Astrocyte (in vitro differentiated cells and primary cell): Measurements from ENCODE around the gene SLCO1A2. TPM values are rescaled to one million over a fixed set of nuclear protein-coding genes. Genes with fewer than 3 reads are reported as not detected.

Experiments
- DNase-seq: peaks from one replicate; pipeline ENCODE4 v3.0.0-alpha.2; 2010; ENCODE audit warnings: low read depth
- FAIRE-seq: peaks from 2 replicates; lab custom pipeline; 2011; peaks lifted over from hg19 to GRCh38; lab: Jason Lieb, UNC
- H2AFZ ChIP-seq: 2 replicates; pipeline ENCODE4 v1.6.0; 2012; ENCODE audit warnings: low read depth, low read length, inconsistent platforms
- H3K27ac ChIP-seq: 2 replicates; pipeline ENCODE4 v1.5.1; 2011; ENCODE audit warnings: low read depth, low read length, inconsistent platforms
- H3K27me3 ChIP-seq: 2 replicates; pipeline ENCODE4 v1.6.0; 2011; ENCODE audit warnings: low read length, inconsistent platforms; ENCODE audit not compliant: insufficient read depth
- H3K36me3 ChIP-seq: 2 replicates; pipeline ENCODE4 v1.5.1; 2011; ENCODE audit warnings: low read length, inconsistent platforms; ENCODE audit not compliant: insufficient read depth
- H3K4me1 ChIP-seq: 2 replicates; pipeline ENCODE4 v1.5.1; 2011; ENCODE audit warnings: low read length, inconsistent platforms; ENCODE audit not compliant: insufficient read depth
- H3K4me2 ChIP-seq: 2 replicates; pipeline ENCODE4 v1.6.0; 2012; ENCODE audit warnings: low read length, inconsistent platforms
- H3K4me3 ChIP-seq: 2 replicates; pipeline ENCODE4 v1.5.1; 2011; ENCODE audit warnings: low read depth, mild to moderate bottlenecking, low read length, inconsistent platforms; ENCODE audit not compliant: insufficient read depth
- H3K79me2 ChIP-seq: 2 replicates; pipeline ENCODE4 v1.6.0; 2012; ENCODE audit warnings: mild to moderate bottlenecking, low read length, inconsistent platforms; ENCODE audit not compliant: insufficient read depth
- H3K9ac ChIP-seq: 2 replicates; pipeline ENCODE4 v1.6.0; 2012; ENCODE audit warnings: mild to moderate bottlenecking, low read length, inconsistent platforms
- H3K9me3 ChIP-seq: 2 replicates; pipeline ENCODE4 v1.5.1; 2012; ENCODE audit warnings: low read depth, mild to moderate bottlenecking, low read length, inconsistent platforms; ENCODE audit not compliant: insufficient read depth
- H4K20me1 ChIP-seq: 2 replicates; pipeline ENCODE4 v1.6.0; 2012; ENCODE audit warnings: low read length, inconsistent platforms; ENCODE audit not compliant: insufficient read depth
- H3K27ac Mint-ChIP-seq: one replicate; pipeline ENCODE4 v1.8.0; 2021; ENCODE audit warnings: mild to moderate bottlenecking, mixed read lengths; ENCODE audit not compliant: unreplicated experiment
- H3K27me3 Mint-ChIP-seq: one replicate; pipeline ENCODE4 v1.8.0; 2021; ENCODE audit warnings: low read depth, mixed read lengths; ENCODE audit not compliant: unreplicated experiment
- H3K36me3 Mint-ChIP-seq: one replicate; pipeline ENCODE4 v1.8.0; 2021; ENCODE audit warnings: low read depth, mixed read lengths; ENCODE audit not compliant: unreplicated experiment
- H3K4me1 Mint-ChIP-seq: one replicate; pipeline ENCODE4 v1.8.0; 2021; ENCODE audit warnings: low read depth, mixed read lengths; ENCODE audit not compliant: unreplicated experiment
- H3K4me3 Mint-ChIP-seq: one replicate; pipeline ENCODE4 v1.8.0; 2021; ENCODE audit warnings: mild to moderate bottlenecking, moderate library complexity, mixed read lengths; ENCODE audit not compliant: unreplicated experiment
- H3K9me3 Mint-ChIP-seq: one replicate; pipeline ENCODE4 v1.8.0; 2021; ENCODE audit warnings: mild to moderate bottlenecking, mixed read lengths; ENCODE audit not compliant: unreplicated experiment
- EZH2 ChIP-seq: IDR thresholded peaks from 2 replicates; pipeline ENCODE4 v1.6.1; 2012; ENCODE audit warnings: mild to moderate bottlenecking, low read length, inconsistent platforms; ENCODE audit not compliant: insufficient read depth
- total RNA-seq: library from RNA; stranded (reverse); gene quantifications from 2 replicates; pipeline ENCODE4 v1.2.1, GENCODE V29; 2021
- TF ChIP-seq, protein P1 (sequence below): IDR thresholded peaks from 2 replicates; pipeline ENCODE4 v1.5.1; 2011; ENCODE audit warnings: low read depth, mild to moderate bottlenecking, inconsistent platforms, low read length, moderate library complexity; ENCODE audit not compliant: insufficient read depth

SLCO1A2 gene
- total RNA-seq, 1 donor from 2014 or later = 0.32 TPM

DNA sequence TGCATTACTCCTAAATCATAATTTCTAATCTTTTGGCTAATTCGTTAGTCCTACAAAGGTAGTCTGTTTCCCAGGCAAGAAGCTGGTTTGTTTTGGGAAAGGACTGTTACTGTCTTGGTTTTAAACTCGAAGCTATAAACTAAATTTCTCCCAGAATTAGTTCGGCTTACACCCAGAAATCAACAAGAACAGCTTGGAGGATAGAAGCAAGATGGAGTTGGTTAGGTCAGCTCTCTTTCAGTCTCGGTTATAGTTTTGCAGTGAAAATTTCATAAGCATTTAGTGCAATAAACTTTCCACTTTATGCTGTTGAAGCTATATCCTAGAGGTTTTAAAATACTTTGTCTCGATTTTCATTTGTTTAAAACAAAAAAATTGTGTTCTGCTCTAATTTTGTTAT, 100.3 kb downstream of the SLCO1A2 start:
- FAIRE-seq = no peak

DNA sequence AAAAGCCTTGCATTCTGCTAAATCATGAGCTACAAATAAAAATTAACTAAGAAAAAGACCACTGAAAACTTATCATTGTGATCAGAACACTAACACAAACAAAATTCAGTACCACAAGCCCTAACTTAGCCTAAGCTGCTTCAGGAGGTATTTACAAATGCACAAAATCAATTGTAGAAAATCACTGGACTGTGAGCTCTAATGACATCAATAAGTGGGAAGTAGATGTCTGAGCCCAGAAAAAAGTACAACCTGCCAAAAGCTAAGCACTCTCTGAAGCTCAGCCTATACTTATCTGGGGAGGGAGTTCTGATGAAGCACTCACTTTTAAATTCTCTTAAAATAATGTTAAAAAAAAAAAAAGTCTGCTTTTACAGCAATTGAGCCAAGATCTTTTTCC, 110.8 kb downstream of the SLCO1A2 start:
- H3K4me2 ChIP-seq = no peak overlapping the region
- H3K4me1 ChIP-seq = no peaks in the 10 kb centered on the region
- no peaks in the 10 kb centered on the region for H3K27me3 ChIP-seq
- DNase-seq (no peak), FAIRE-seq (no peak)
- no peaks in the 10 kb centered on the region for H3K9me3 Mint-ChIP-seq
- TF ChIP-seq, protein P1, sequence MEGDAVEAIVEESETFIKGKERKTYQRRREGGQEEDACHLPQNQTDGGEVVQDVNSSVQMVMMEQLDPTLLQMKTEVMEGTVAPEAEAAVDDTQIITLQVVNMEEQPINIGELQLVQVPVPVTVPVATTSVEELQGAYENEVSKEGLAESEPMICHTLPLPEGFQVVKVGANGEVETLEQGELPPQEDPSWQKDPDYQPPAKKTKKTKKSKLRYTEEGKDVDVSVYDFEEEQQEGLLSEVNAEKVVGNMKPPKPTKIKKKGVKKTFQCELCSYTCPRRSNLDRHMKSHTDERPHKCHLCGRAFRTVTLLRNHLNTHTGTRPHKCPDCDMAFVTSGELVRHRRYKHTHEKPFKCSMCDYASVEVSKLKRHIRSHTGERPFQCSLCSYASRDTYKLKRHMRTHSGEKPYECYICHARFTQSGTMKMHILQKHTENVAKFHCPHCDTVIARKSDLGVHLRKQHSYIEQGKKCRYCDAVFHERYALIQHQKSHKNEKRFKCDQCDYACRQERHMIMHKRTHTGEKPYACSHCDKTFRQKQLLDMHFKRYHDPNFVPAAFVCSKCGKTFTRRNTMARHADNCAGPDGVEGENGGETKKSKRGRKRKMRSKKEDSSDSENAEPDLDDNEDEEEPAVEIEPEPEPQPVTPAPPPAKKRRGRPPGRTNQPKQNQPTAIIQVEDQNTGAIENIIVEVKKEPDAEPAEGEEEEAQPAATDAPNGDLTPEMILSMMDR = no peak
- no peak for TF ChIP-seq EZH2
- H3K9ac ChIP-seq = no peak overlapping the region
- no peak overlapping the region for H3K4me3 Mint-ChIP-seq
- no peaks in the 10 kb centered on the region for H3K36me3 ChIP-seq
- H3K4me1 Mint-ChIP-seq = no peaks in the 10 kb centered on the region
- no peaks in the 10 kb centered on the region for H3K79me2 ChIP-seq
- H3K36me3 Mint-ChIP-seq = no peaks in the 10 kb centered on the region
- H3K27ac ChIP-seq = no peak overlapping the region
- no peaks in the 10 kb centered on the region for H3K9me3 ChIP-seq
- no peaks in the 10 kb centered on the region for H3K27me3 Mint-ChIP-seq
- H2AFZ ChIP-seq = no peak overlapping the region
- no peaks in the 10 kb centered on the region for H4K20me1 ChIP-seq
- no peak overlapping the region for H3K27ac Mint-ChIP-seq
- no peak overlapping the region for H3K4me3 ChIP-seq

More for the DNA sequence above, 100.3 kb downstream of the SLCO1A2 start:
- Mint-ChIP-seq H3K9me3 (no peaks in the 10 kb centered on the region), H3K27me3 (no peaks in the 10 kb centered on the region), H3K36me3 (peaks cover 3% of the 10 kb centered on the region), H3K4me1 (no peaks in the 10 kb centered on the region), H3K27ac (no peak overlapping the region), H3K4me3 (no peak overlapping the region)
- Histone ChIP-seq H3K27ac (no peak overlapping the region), H3K9me3 (no peaks in the 10 kb centered on the region), H3K27me3 (no peaks in the 10 kb centered on the region), H4K20me1 (no peaks in the 10 kb centered on the region), H3K79me2 (no peaks in the 10 kb centered on the region), H2AFZ (no peak overlapping the region), H3K36me3 (no peaks in the 10 kb centered on the region), H3K4me2 (no peak overlapping the region), H3K9ac (no peak overlapping the region), H3K4me3 (no peak overlapping the region), H3K4me1 (no peaks in the 10 kb centered on the region)
- DNase-seq = no peak
- no peak for TF ChIP-seq EZH2
- TF ChIP-seq, protein P1 = no peak

DNA sequence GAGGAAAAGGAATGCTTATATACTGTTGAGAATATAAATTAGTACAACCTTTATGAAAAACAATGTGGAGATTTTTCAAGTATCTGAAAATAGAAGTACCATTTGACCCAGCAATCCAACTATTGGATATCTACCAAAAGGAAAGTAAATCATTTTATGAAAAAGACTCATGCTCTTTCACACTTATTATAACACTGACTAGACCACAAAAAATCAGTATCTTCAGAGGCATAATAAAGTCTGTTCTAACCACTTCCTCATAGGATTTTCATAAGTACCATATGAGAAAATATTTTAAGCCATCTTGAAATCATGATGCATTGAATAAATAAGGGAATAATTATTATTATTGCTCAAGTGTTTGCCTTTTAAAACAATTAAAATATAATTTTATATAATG, 112.9 kb downstream of the SLCO1A2 start:
- no peaks in the 10 kb centered on the region for H3K36me3 ChIP-seq
- H3K9me3 Mint-ChIP-seq = no peaks in the 10 kb centered on the region
- no peaks in the 10 kb centered on the region for H3K36me3 Mint-ChIP-seq
- H3K9me3 ChIP-seq = no peaks in the 10 kb centered on the region
- H3K4me3 ChIP-seq = no peak overlapping the region
- no peaks in the 10 kb centered on the region for H3K27me3 ChIP-seq
- no peaks in the 10 kb centered on the region for H3K4me1 ChIP-seq
- H3K9ac ChIP-seq = no peak overlapping the region
- FAIRE-seq = no peak
- no peak for DNase-seq
- no peaks in the 10 kb centered on the region for H4K20me1 ChIP-seq
- TF ChIP-seq, protein P1 = no peak
- TF ChIP-seq EZH2 = no peak
- no peak overlapping the region for H3K4me3 Mint-ChIP-seq
- H3K4me1 Mint-ChIP-seq = no peaks in the 10 kb centered on the region
- no peaks in the 10 kb centered on the region for H3K79me2 ChIP-seq
- no peak overlapping the region for H3K4me2 ChIP-seq
- H3K27me3 Mint-ChIP-seq = no peaks in the 10 kb centered on the region
- H3K27ac Mint-ChIP-seq = no peak overlapping the region
- H3K27ac ChIP-seq = no peak overlapping the region
- H2AFZ ChIP-seq = no peak overlapping the region
